Activated CD4-positive, alpha-beta T cell treated with anti-CD3 and anti-CD28 coated beads for 48 hours (primary cell): ENCODE results near the gene USH1C.

Experiments used
- DNase-seq: peaks from one replicate; pipeline ENCODE4 v3.0.0-alpha.2; 2020

The USH1C gene

DNA sequence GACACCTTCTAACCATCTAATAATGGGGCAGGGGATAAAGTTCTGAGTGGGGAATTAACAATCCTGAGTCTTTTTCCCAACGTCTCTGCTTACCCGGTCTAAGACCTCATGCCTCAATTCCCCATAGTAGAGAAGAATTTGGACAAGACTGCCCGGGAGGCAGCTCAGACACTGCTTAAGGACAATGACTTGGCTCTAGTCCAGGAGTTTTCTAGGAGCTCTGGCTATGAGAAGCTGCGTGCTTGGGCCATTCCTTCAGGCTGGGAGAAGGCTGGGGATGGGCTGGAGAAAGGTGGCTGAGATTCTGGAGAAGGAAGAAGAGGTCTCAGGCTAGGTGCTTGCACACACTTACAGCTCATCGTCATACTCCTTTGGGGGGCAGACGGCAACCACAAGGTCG is 47.8 kb downstream of the USH1C start:
- DNase-seq, result no peak

DNA sequence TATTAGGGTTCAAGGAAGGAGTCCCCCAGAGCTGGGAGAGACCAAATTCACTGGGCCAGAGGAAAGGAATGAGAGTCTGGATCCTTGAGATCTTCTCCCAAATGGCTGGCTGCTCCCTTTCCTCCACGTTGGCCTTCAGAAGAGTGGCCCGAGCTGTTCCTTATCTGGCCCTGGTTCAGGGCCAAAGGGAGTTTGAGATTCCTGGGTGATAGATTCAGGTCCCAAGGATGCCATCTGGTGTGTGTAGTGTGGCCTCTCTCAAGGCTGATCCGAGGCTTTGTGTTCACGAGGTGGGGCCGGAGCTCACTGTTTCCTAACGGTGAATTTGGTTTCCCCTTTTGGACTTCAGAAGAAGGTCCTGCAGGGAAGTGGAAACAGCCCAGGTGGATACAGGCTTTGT is 50.2 kb downstream of the USH1C start:
- DNase-seq, result no peak

DNA sequence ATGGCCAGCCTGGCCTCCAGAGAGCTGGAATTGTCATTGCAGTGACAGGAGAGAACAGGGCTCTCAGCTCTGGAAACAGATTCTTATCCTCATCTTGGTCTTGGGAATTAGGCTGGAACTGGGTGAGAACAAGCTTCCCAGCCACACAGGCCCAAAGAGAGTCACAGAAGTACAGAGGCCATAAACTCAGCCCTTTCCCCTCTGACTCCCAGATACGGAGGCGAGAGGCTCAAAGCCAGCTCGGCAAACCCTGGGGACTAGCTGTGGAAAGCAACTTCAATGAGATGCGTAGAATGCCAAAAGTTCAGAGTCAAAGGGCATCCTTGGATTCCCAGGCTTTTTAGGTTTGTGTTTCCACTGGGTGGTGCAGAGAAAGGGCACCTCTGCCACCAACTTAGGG is 53.3 kb downstream of the USH1C start:
- no peak for DNase-seq

DNA sequence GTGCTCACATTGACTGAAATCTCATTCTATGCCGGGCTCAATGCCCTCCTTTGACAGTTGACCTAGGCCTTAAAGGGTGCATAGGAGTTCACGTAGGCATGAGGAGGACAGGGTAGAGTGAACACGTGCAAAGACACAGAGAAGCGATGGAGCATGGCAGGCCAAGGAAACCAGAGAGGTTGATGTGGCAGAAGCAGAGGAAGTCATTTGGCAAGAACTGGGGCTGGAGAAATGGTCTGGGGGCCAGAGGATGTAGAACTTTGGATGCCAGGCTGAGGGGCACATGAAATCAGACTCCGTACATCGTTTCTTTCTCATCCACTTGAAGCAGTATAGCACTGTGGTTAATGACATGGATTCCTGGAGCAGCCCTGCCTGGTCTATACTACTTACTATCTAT is 54.0 kb downstream of the USH1C start:
- DNase-seq, result no peak

DNA sequence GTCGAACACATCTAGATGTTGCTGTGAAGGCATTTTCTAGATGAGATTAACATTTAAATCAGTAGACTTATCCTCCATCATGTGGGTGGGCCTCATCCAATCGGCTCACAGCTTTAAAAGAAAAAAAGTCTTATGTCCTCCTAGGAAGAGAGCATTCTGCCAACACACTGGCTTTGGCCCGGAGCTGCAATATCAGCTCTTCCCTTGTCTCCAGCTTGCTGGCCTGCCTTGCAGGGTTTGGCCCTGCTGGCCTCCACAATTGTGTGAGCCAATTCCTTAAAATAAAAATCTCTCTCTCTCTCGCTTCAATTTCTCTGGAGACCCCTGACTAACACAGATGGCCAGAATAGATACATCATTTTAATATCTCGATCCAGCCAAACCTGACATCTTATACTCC is 54.5 kb downstream of the USH1C start:
- no peak for DNase-seq

DNA sequence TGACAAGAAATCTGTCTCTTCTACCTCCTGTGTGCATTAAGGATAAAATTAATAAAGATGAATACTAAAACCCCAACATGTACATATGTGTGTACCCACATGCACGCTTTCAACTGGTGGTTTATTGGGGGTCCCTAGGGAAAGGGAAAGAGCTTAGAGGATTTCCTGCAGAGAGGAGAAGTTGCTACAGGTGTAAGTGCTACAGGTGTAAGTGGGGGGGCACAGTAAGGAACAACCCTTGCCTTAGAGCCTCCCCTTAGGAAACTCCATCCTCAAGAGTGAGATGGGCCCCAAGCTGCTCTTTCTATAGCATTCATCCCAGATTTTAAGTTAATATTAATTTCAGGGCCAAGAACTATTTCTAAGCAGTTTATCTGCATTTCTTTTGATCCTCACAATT is 55.7 kb downstream of the USH1C start:
- no peak for DNase-seq

DNA sequence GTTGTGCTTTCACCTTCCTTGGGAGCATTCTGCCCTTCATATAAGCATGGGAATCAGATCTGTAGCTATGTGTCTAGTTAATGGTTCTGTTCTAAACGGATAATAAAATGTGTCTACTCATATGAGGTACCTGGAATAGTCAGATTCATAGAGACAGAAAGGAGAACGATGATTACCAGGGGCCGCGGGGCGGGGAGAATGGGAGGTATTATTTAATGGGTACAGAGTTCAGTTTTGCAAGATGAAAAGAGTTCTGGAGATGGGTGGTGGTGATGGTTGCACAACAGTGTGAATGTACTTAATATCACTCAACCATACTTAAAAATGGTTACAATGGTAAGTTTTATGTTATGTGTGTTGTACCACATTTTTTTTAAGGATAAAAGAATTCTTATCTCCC is 57.6 kb downstream of the USH1C start:
- DNase-seq, result no peak

DNA sequence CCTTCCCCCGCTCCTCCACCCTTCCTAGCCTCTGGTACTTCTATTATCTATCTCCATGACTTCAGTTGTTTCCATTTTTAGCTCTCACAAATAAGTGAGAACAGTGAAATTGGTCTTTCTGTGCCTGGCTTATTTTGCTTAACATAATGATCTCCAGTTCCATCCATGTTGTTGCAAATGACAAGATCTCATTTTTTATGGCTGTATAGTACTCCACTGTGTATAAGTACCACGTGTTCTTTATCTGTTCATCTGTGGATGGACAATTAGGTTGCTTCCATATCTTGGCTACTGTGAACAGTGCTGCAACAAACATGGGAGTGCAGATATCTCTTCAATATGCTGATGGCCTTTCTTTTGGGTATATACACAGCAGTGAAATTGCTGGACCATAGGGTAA is 60.7 kb downstream of the USH1C start:
- no peak for DNase-seq

DNA sequence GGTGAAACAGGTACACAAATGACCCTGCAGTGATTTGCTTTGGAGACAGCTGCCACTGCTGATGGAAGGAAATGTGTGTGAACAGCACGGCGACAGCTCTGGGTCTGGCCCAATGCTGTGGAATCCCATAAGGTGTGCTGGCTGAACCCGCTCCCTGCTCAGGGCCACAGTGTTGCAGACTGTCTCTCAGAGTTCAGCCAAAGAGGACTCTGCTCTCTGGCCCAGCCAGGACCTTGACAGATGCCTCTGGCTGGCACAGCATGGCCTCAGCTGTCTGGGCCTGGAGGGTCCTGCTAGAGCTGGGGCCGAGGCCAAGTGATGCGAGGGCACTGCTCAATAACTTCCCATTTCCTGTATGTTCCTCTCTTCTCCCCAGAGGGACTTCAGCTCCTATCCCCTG is 62.3 kb downstream of the USH1C start:
- no peak for DNase-seq

DNA sequence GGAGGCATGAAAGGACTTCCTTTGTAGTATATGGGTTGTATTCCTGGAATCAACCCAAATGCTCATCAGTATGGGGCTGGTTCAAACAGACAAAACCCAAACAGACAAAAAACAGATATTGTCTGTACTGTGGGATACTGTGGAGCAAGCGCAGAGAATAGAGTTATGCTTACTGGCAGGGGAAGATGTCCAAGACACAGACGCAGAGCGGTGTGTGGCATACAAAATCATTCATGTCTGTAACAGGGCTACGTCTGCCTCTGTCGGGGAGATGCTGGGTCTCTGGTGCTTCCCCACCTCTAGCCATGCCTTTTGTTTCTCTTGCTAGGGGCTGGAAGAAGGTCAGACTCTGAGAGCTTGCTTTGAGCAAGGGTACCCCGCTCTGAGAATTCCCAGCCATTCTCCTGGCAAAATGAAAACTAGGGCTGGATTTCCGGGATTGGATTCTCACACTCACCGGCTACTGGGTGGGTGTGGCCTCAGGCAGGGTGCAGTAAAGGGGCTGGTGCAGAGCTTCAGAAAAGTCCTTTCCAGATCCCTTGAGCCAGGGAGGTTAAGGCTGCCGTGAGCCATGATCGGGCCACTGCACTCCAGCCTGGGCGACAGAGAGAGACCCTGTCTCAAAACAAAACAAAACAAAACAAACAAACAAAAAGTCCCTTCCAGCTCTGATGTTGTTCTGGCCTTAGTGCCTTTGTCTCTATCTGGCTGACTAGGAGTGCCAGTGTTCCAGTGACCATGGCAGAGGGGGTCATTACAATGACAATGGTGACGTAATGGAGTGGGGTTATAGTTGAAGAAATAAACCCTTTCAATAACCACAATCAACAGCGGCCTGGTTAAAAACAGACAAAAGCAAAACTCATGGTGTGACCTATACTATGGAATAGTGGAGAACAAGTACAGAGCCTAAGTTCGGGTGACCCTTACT is 64.7 kb downstream of the USH1C start:
- DNase-seq, result no peak

DNA sequence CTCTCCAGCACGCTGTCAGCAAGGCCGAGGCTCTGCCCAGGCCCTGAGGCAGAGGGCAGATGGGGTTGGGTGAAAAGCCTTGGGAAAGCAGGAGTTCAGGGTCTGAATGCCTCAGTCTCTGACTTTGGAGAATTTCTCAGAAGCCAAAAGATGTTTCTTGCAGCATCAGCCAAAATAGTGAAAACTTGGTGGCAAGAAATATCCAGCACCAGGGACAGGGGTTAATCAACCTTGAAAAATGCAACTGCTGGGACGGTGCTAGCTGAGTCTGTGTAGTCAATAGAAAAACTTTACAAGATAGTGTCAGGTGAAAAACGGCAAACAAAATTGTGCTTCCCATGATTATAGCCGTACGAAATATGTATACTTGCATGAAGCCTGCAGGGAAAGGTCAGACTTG is 66.1 kb downstream of the USH1C start:
- DNase-seq, result no peak

DNA sequence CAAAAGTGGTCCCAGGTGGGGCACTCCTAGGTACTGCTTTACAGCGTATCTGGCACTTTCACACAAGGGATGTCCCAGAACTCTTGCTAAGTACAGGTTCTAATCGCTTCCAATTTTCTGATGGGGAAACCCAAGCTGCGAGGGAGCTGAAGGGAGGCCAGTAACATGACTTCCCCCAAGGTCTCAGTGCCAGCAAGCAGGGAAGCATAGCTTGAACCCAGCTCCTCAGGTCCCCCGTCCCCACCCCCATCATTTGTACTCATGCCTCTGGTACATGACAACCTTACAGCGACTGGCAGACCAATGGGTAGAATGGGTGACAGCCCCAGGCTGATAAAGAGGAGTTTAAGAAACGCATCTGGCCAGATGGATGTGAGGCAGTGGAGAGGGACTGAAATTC is 66.9 kb downstream of the USH1C start:
- DNase-seq, result no peak

DNA sequence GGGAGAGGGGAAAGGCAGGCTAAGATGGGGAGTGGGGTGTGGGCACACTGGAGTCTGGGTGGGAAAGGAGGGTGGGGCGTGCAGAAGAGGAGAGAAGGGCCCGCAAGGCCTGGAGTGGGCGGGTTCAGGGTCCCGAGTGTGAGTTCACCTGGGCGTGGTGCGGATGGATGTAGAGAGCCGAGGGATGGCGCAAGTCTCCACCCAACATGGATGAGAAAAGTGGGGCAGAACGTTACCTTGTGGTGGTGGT is 67.2 kb downstream of the USH1C start:
- no peak for DNase-seq

DNA sequence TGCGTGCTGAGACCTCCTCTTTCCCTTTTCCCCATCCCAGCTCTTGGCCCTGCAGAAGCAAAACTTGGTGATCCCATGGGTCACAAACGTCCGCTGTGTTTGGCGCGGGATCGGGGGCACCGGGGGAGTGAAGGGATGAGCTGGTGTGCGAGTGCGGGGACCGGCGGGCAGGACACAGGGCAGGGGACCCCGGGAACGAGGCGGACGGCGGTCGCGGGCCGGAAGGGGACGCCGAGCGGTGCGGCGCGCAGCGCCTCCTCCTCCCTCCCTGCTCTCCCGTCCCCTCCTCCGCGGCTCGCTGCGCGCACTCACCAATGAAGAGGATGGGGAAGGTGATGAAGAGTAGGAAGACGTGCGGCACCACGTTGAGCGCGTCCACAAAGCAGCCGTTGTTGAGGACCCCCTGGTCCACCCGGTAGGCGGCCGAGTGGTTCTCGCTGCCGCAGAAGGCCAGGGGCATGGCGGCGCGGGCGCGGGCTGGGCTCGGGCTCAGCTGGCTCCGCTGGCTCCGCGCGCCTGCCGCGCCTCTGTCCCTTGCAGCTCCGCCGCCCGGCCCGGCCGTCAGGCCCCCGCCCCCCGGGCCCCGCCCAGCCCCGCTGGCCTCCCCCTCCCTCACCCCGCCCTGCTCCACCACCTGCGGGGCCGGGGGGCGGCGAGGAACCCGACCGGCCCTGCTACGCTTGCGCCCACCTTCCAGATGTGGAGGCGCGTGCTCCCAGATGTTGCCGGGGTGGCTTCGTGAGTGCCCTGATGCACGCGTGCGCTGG is 67.7 kb downstream of the USH1C start, which contains the start of gene ABCC8:
TSS of gene ABCC8 (minus strand) at position 529 of the 767 bp plus-strand sequence. CDS start at position 460, 69 bp downstream.
- peak; percentile 11 for DNase-seq

DNA sequence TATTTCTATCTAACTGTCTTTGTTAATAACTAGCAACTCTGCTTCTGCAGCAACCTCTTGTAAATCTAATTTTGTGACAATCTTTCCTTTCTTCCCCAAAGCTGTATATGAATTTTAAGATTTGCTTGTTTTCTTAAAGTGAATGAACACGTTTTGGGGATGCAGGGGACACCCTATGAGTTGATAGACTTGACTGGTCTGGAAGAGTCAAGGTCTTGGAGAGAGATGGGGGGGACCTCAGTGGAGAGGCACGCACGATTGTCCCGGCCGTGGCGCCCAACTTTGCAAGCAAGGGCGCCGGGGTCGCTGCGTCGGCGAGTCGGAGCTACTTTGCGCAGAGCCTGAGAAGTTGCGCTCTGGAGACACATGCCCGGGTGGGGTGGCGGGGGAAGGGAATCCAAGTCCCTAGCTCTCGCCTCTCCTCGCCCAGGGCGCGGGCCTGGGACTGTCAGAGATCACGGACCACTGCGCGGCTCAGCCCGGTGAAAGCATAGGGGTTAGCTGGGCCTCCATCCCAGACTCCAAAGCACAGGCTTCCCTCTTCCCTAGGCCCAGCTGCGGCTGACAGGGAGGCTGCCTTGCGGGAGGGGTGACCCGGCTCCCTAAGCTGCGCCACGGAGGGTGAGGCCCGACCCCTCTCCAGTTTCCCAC is 68.4 kb downstream of the USH1C start:
- DNase-seq, result no peak

DNA sequence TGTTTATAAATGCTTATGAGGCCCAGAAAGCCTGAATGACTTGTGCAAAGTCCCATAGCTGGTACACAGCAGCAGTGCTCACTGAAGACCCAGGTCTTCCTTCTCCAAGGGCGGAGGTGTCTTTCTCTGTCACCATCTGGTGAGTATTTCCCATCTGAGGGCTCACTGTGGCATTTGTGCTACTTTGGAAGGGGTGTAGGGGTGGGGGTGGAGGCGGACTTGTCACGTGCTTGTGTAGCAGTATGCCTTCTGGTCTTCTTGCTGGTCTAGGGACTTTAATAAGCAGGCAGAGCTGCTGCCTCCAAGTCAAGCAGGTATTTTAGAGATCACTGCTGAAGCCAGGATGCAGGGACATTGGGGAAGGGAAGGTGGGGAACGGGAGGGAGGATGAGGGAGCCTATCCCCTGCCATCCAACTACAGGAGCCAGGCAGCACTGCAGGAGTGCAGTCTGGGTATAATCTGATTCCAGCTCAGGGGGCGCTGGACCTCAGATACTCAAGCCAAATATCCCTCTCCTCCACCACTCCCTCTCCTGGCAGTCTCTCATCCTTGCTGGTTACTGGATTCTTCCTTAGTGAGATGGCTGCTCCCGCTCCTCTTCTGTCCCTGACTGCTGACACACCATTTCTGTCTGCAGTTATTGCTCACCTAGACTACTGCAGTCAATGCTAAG is 71.0 kb downstream of the USH1C start:
- no peak for DNase-seq

DNA sequence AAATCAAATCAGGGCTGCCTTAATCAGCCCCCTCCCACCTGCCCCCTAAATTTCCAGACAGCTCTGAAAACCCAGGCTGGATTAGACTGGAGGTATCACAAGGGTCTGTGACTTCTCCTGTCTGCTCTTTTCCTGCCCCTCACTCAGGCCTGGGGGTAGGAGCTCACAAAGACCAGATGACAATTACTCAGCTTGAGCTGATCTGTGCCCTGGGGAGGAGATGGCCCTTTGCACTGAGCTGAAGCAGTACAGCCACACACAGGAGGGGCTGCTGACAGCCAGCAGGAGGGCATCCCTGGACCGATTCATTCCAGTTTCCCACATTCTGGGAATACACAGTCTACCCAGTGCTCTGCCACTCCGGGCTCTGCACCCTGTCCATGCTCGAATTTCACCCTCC is 71.7 kb downstream of the USH1C start:
- DNase-seq, result no peak

DNA sequence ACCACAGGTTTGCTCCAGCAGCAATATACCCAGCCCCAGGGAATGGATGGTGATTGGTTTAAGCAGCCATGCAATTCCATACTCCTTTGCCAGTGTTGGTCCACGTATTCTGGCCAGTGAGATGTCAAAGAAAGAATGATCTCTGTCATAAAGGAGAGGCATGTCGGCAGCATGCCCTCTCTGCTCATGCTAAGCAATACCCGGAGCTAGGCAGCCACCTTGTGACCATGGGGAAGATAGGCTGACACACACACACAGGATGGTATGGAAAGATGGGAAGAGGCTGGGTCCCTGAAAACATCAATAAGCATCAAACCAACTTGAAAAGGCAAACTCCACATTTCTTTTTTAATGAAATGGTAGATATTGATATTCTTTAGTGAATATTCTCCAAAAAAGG is 72.7 kb downstream of the USH1C start:
- DNase-seq, result no peak

DNA sequence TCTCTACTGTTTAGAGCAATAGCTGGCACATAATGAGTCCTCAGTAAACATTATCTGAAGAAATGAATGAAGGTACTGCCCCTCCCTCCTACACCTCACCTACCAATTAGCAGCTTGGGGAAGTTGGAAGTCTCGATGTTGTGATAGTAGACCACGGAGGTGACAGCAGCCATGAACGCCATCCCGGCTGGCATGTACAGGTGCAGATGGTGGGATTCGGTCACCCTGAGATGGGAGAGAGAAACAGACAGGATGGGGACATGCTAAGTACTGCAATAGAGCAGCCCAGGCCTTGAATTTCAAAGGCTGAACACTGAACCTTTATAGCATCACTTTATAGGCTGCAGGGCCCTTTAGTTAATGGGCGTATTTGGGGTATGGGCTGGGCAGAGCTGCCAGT is 74.2 kb downstream of the USH1C start:
- no peak for DNase-seq

DNA sequence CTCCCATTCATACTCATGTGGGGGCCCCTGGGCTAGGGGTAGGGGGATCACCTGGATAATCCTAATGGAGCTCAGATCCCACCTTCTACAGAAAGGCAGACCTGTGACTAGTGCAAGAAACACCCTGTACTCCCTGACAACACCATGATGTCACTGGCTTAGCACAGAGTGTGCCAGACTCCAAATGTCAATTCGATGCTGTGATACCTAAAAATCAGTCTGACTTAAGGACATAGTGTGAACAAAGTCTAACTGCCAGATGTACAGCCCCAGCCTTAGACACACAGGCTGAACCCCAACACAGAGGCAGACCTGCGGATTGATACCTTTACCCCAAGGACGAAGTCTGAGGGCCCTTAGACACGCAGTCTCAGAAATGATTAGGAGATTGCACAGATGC is 76.1 kb downstream of the USH1C start:
- no peak for DNase-seq

DNA sequence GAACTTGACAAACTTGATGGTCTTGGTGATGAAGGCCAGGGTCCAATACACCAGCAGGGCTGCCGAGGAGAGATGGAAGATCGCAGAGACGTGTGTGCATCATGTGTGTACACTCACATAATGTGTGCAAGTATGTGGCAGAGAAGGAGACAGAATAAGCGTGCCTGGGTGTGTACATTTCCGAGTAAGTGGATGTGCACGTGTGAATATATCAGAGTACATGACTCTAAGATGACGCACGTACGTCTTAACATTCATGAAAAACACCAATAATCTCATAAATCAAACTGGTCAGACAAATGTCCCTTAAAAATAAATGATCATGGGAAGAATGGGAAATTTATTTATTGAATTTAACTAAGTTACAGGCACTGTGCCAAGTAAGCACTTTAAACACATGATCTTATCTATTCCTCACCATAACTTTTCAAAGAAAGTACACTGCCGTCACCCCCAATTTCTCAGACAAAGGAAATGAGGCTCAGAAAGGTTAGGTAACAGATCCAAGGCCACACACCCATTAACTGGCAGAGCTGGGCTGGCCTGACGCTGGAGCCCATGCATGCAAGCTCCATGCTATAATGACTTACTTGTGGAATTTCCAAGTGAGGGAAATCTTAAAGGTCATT is 80.6 kb downstream of the USH1C start:
- DNase-seq, result no peak

DNA sequence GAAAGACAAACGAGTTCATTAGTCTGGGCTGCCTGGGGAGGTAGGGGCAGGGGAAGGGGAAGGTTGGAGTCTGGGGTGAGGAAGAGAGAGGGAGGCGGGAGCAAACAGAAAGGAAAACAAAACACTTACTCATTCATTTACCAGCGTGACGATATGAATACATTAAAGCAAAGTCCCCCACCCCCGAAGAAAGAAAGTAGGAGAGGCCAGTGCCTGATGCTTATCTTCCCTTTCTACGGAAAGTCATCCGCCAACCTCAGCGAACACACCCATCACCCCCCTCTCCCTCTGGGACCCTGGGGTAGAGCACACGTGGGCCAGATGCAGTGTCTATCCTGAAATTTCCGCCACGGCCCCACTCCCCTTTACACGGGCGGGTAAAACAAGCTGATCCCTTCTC is 81.3 kb downstream of the USH1C start:
- no peak for DNase-seq

DNA sequence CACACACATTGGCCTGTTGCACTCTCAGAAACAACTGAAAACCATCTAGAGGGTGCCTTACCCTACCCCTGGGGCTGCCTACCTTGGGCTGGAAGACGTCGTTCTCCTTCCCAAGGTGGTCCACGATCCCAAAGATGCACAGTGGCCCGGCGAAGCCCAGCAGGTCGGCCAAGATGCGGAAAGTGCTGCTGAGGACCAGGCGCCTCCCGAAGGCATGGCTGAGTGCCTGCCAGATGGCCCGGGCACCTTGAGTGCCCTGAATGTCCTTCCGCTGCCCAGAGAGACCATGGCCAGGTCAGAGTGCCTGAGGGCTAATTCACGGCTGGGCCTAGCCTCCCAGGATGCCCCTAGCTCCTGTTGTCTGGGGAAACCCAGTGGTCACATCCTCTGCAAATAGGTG is 83.8 kb downstream of the USH1C start:
- DNase-seq, result no peak
